Measurements from ENCODE around the gene KRTAP10-8. TPM values are rescaled to one million over a fixed set of nuclear protein-coding genes. Genes with fewer than 3 reads are reported as not detected.

KRTAP10-8 gene
- total RNA-seq, 1 donor from 2014 or later: not detected

GRCh38 chr21:44593598-44594405 lies 18.1 kb upstream of the KRTAP10-8 start:
- no peaks in the 10 kb centered on the region for H3K36me3 Mint-ChIP-seq (ENCODE audit: low read depth)
- TF ChIP-seq CTCF (conservative IDR thresholded peaks at IDR 0.05): no peak
- DNase-seq (ENCODE audit: low read depth, low spot score): no peak
- no peaks in the 10 kb centered on the region for H3K27me3 Mint-ChIP-seq (ENCODE audit: low read depth)
- peak overlapping the region; percentile 69 for H3K27ac Mint-ChIP-seq (ENCODE audit: unreplicated experiment)
- peaks cover 25% of the 10 kb centered on the region for H3K4me1 Mint-ChIP-seq
- no peaks in the 10 kb centered on the region for H3K9me3 Mint-ChIP-seq
- H3K4me3 Mint-ChIP-seq: no peak overlapping the region

GRCh38 chr21:44594406-44594916 lies 17.4 kb upstream of the KRTAP10-8 start:
- Mint-ChIP-seq H3K9me3 (no peaks in the 10 kb centered on the region), H3K4me3 (no peak overlapping the region), H3K27me3 (ENCODE audit: low read depth) (no peaks in the 10 kb centered on the region), H3K4me1 (peaks cover 26% of the 10 kb centered on the region), H3K36me3 (ENCODE audit: low read depth) (no peaks in the 10 kb centered on the region), H3K27ac (ENCODE audit: unreplicated experiment) (no peak overlapping the region)
- no peak for DNase-seq (ENCODE audit: low read depth, low spot score)
- TF ChIP-seq CTCF (conservative IDR thresholded peaks at IDR 0.05): no peak

- no peak for DNase-seq (ENCODE audit: low read depth, low spot score)
These were observed 16.4 kb upstream of the KRTAP10-8 start for GRCh38 chr21:44595524-44595923.

GRCh38 chr21:44596068-44596725 lies 15.7 kb upstream of the KRTAP10-8 start:
- no peak overlapping the region for H3K27ac Mint-ChIP-seq (ENCODE audit: unreplicated experiment)
- no peaks in the 10 kb centered on the region for H3K9me3 Mint-ChIP-seq
- no peak for TF ChIP-seq CTCF (conservative IDR thresholded peaks at IDR 0.05)
- no peaks in the 10 kb centered on the region for H3K36me3 Mint-ChIP-seq (ENCODE audit: low read depth)
- H3K4me3 Mint-ChIP-seq: no peak overlapping the region
- no peak for DNase-seq (ENCODE audit: low read depth, low spot score)
- H3K27me3 Mint-ChIP-seq (ENCODE audit: low read depth): no peaks in the 10 kb centered on the region
- peaks cover 26% of the 10 kb centered on the region for H3K4me1 Mint-ChIP-seq

More at GRCh38 chr21:44595524-44595923, 16.4 kb upstream of the KRTAP10-8 start:
- H3K36me3 Mint-ChIP-seq (ENCODE audit: low read depth): no peaks in the 10 kb centered on the region
- no peak overlapping the region for H3K27ac Mint-ChIP-seq (ENCODE audit: unreplicated experiment)
- peaks cover 26% of the 10 kb centered on the region for H3K4me1 Mint-ChIP-seq
- no peaks in the 10 kb centered on the region for H3K9me3 Mint-ChIP-seq
- no peak overlapping the region for H3K4me3 Mint-ChIP-seq
- H3K27me3 Mint-ChIP-seq (ENCODE audit: low read depth): no peaks in the 10 kb centered on the region
- no peak for TF ChIP-seq CTCF (conservative IDR thresholded peaks at IDR 0.05)

- TF ChIP-seq CTCF (conservative IDR thresholded peaks at IDR 0.05): no peak
- no peaks in the 10 kb centered on the region for H3K27me3 Mint-ChIP-seq (ENCODE audit: low read depth)
- H3K4me1 Mint-ChIP-seq: peaks cover 26% of the 10 kb centered on the region
- H3K9me3 Mint-ChIP-seq: no peaks in the 10 kb centered on the region
- H3K4me3 Mint-ChIP-seq: peak overlapping the region; percentile 60
- H3K27ac Mint-ChIP-seq (ENCODE audit: unreplicated experiment): peak overlapping the region; percentile 69
- DNase-seq (ENCODE audit: low read depth, low spot score): no peak
- no peaks in the 10 kb centered on the region for H3K36me3 Mint-ChIP-seq (ENCODE audit: low read depth)
These were observed 13.8 kb upstream of the KRTAP10-8 start for GRCh38 chr21:44598061-44598460.

Measured in neural crest cell (in vitro differentiated cells).